GM12878 (cell line): ENCODE results near the gene PLK2. TPM values are rescaled to one million over a fixed set of nuclear protein-coding genes. Genes with fewer than 3 reads are reported as not detected.

Experiments
- ATAC-seq: fragments of 200-7000 bp; cut with Tn5 transposase; 3 replicates; pipeline ENCODE4 v1.9.1; 2020; ENCODE audit warnings: mild to moderate bottlenecking, moderate library complexity
- BruUV-seq: library from RNA; stranded (reverse); fragments of 400-500 nt; replicated peaks from 2 replicates; lab custom pipeline; 2021; lab: Mats Ljungman, UMichigan
- CTCF ChIA-PET: fragments of 300-600 bp; sonication (Branson Sonifier 250); formaldehyde crosslinking; extraction: SDS; loops from one replicate; lab custom pipeline; 2021; ENCODE audit warnings: inconsistent platforms; lab: Yijun Ruan, JAX
- POLR2A ChIA-PET: fragments of 350-600 bp; formaldehyde crosslinking; extraction: SDS; loops from one replicate; lab custom pipeline; 2021; ENCODE audit warnings: inconsistent platforms; lab: Charles Lee
- RAD21 ChIA-PET: fragments of 300-600 bp; sonication (Branson Sonifier 250); formaldehyde crosslinking; loops from one replicate; lab custom pipeline; 2023; ENCODE audit warnings: antibody characterized with exemption; ENCODE audit not compliant: unreplicated experiment; lab: Charles Lee
- SMC1A ChIA-PET: fragments of 300-600 bp; sonication (Branson Sonifier 250); formaldehyde crosslinking; loops from one replicate; lab custom pipeline; 2023; ENCODE audit not compliant: unreplicated experiment, uncharacterized antibody; lab: Charles Lee
- DNase-seq: peaks from one replicate; pipeline ENCODE4 v3.0.0-alpha.2; 2011; ENCODE audit warnings: low read depth, low spot score
- FAIRE-seq: peaks from 3 replicates; lab custom pipeline; 2011; peaks lifted over from hg19 to GRCh38; lab: Jason Lieb, UNC
- H2AFZ ChIP-seq: 2 replicates; pipeline ENCODE4 v1.6.0; 2011; ENCODE audit warnings: low read depth, low read length, control low read depth; ENCODE audit not compliant: control insufficient read depth
- H3K27ac ChIP-seq: 2 replicates; pipeline ENCODE4 v1.5.1; 2011; ENCODE audit warnings: control low read depth; ENCODE audit not compliant: control insufficient read depth, insufficient read depth
- H3K27me3 ChIP-seq, 2 experiments: replicated peaks in 1 of 2; 2 replicates each; pipeline versions ENCODE4 v1.6.0 to v1.6.1; 2011; ENCODE audit warnings: low read length in 1 of 2; ENCODE audit not compliant: control insufficient read depth in 2 of 2, insufficient read depth in 2 of 2
- H3K36me3 ChIP-seq, 2 experiments: 2 replicates each; pipeline ENCODE4 v1.5.1; 2011; ENCODE audit warnings: low read length in 1 of 2; ENCODE audit not compliant: control insufficient read depth in 2 of 2, insufficient read depth in 2 of 2
- H3K4me1 ChIP-seq: 2 replicates; pipeline ENCODE4 v1.6.1; 2011; ENCODE audit warnings: mild to moderate bottlenecking, low read length, moderate library complexity, mixed read lengths; ENCODE audit not compliant: control insufficient read depth, insufficient read depth
- H3K4me2 ChIP-seq: 2 replicates; pipeline ENCODE4 v1.6.0; 2011; ENCODE audit warnings: control low read depth; ENCODE audit not compliant: control insufficient read depth, insufficient read depth
- H3K4me3 ChIP-seq: fragments of 200-600 bp; sonication (generic); 2 replicates; pipeline ENCODE4 v1.5.1; 2016
- H3K79me2 ChIP-seq: 2 replicates; pipeline ENCODE4 v1.6.0; 2011; ENCODE audit warnings: low read length; ENCODE audit not compliant: control insufficient read depth, insufficient read depth
- H3K9ac ChIP-seq: 2 replicates; pipeline ENCODE4 v1.8.0; 2011; ENCODE audit warnings: low read length, control low read depth, mixed read lengths; ENCODE audit not compliant: control insufficient read depth, insufficient read depth
- H3K9me3 ChIP-seq: replicated peaks from 3 replicates; pipeline ENCODE4 v1.5.1; 2011; ENCODE audit warnings: mild to moderate bottlenecking, low read length; ENCODE audit not compliant: control insufficient read depth, insufficient read depth
- H4K20me1 ChIP-seq: 2 replicates; pipeline ENCODE4 v1.6.0; 2011; ENCODE audit not compliant: control insufficient read depth, insufficient read depth
- BCL3 ChIP-seq: IDR thresholded peaks from 2 replicates; pipeline ENCODE4 v1.6.1; 2011; ENCODE audit warnings: borderline replicate concordance, low read depth, mild to moderate bottlenecking, moderate library complexity, low read length; ENCODE audit not compliant: insufficient read depth, poor library complexity, severe bottlenecking
- CTCF ChIP-seq, 3 experiments: IDR thresholded peaks in 2 of 3; conservative IDR thresholded peaks in 1 of 3; 2 replicates each; pipeline ENCODE4 v1.5.1; 2011; ENCODE audit warnings: low read depth in 3 of 3, low read length in 3 of 3, mild to moderate bottlenecking in 3 of 3, control low read depth in 2 of 3, moderate library complexity in 2 of 3, inconsistent platforms in 1 of 3, mixed read lengths in 1 of 3; ENCODE audit not compliant: control insufficient read depth in 2 of 3, insufficient read depth in 1 of 3; ENCODE audit errors: extremely low read depth in 1 of 3
- MTA3 ChIP-seq: IDR thresholded peaks from 2 replicates; pipeline ENCODE4 v1.6.1; 2012; ENCODE audit warnings: low read length, inconsistent platforms, borderline replicate concordance
- RAD21 ChIP-seq: IDR thresholded peaks from 2 replicates; pipeline ENCODE4 v1.6.1; 2011; ENCODE audit warnings: mild to moderate bottlenecking, low read depth, low read length, moderate library complexity; ENCODE audit not compliant: insufficient read depth
- SMC3 ChIP-seq: IDR thresholded peaks from 2 replicates; pipeline ENCODE4 v1.6.1; 2011; ENCODE audit warnings: low read length, improper control_type of control experiment, borderline replicate concordance
- SPI1 ChIP-seq: IDR thresholded peaks from 2 replicates; pipeline ENCODE4 v1.6.1; 2011; ENCODE audit warnings: low read depth, mild to moderate bottlenecking, low read length, moderate library complexity, borderline replicate concordance; ENCODE audit not compliant: insufficient read depth
- WGBS: methylation state at CpG from one replicate; pipeline ENCODE4 v1.1.6; 2016; ENCODE audit warnings: low lambda C conversion rate; ENCODE audit not compliant: insufficient replicate concordance, insufficient coverage; ENCODE audit errors: missing lambda C conversion rate; 5-methylcytosine and 5-hydroxymethylcytosine counted together
- in situ Hi-C: fragments of 300-500 bp; cut with MboI; formaldehyde crosslinking; loops from 9 replicates; pipeline ENCODE4 v1.14.3; 2018; ENCODE audit warnings: mixed read lengths
- intact Hi-C: fragments of 100-400 bp; cut with micrococcal nuclease; formaldehyde crosslinking; loops from one replicate; pipeline ENCODE4 v1.14.2; 2022; ENCODE audit not compliant: unreplicated experiment
- polyA plus RNA-seq, 11 experiments: library from polyadenylated mRNA; depleted of rRNA in 4 of 11; unstranded in 6 of 11; stranded (reverse) in 5 of 11; fragments of >200 nt; fragmentation: Nextera tagmentation in 4 of 11; fragmentation: Illumina TruSeq in 1 of 11; extraction: Ambion mirVana in 4 of 11; extraction: Trizol in 1 of 11; gene quantifications; 1 replicate in 1 of 11; 2 replicates in 10 of 11; pipeline versions ENCODE4 v1.2.1 to v1.2.3, GENCODE V29; 2011 to 2016; ENCODE audit warnings: inconsistent platforms in 2 of 11, missing spikeins in 2 of 11, low read depth in 1 of 11
- total RNA-seq, 4 experiments: library from RNA; depleted of rRNA in 3 of 4; stranded (reverse); fragments of >200 nt in 3 of 4; fragmentation: Illumina TruSeq in 1 of 4; extraction: Trizol in 1 of 4; gene quantifications; 2 replicates each; pipeline versions ENCODE4 v1.2.1 to v1.2.3, GENCODE V29; 2013 to 2021

PLK2 gene
- total and polyA plus RNA-seq, 10 of the 15 experiments (the other 5 are each of a cell fraction or from before 2014, with no cell fraction given), result 0.07 to 3.9 (median 0.52) TPM

DNA sequence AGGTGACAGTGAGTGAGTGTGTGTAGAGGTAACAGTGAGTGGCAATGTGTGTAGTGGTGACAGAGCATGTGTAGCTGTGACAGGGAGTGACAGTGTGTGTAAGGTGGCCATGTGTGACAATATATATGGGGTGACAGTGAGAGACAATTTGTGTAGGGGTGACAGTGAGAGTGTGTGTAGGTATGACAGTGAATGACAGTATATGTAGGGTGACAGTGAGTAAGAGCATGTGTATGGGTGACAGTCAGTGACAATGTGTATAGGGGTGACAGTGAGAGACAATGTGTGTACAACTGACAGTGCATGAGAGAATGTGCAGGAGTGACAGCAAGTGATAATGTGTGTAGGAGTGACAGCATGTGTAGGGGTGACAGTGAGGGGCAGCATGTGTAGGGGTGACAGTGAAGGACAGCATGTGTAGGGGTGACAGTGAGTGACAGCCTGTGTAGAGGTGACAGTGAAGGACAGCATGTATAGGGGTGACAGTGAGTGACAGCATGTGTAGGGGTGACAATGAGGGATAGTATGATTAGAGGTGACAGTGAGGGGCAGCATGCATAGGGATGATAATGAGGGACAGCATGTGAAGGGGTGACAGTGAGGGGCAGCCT, 21.3 kb upstream of the PLK2 start:
- Histone ChIP-seq H3K4me2 (no peak overlapping the region), H3K9me3 (no peaks in the 10 kb centered on the region; the same call in 2 of the 3 replicates), H3K4me3 (no peak overlapping the region), H3K79me2 (no peaks in the 10 kb centered on the region), H3K4me1 (no peaks in the 10 kb centered on the region), H3K27me3 (no peaks in the 10 kb centered on the region), H3K9ac (no peak overlapping the region), H3K27ac (no peak overlapping the region), H4K20me1 (no peaks in the 10 kb centered on the region), H3K36me3 (no peaks in the 10 kb centered on the region), H2AFZ (no peak overlapping the region)
- intact Hi-C loops (no loop called here), in situ Hi-C loops (no loop called here)
- no peak for DNase-seq
- ATAC-seq, result no peak
- BruUV-seq, result no TSS peak
- POLR2A ChIA-PET, result no interaction called here
- no peak for FAIRE-seq
- CTCF ChIA-PET, result no interaction called here
- SMC1A ChIA-PET, result no interaction called here
- RAD21 ChIA-PET, result no interaction called here
- TF ChIP-seq SPI1 (no peak), BCL3 (peak; percentile 13)

DNA sequence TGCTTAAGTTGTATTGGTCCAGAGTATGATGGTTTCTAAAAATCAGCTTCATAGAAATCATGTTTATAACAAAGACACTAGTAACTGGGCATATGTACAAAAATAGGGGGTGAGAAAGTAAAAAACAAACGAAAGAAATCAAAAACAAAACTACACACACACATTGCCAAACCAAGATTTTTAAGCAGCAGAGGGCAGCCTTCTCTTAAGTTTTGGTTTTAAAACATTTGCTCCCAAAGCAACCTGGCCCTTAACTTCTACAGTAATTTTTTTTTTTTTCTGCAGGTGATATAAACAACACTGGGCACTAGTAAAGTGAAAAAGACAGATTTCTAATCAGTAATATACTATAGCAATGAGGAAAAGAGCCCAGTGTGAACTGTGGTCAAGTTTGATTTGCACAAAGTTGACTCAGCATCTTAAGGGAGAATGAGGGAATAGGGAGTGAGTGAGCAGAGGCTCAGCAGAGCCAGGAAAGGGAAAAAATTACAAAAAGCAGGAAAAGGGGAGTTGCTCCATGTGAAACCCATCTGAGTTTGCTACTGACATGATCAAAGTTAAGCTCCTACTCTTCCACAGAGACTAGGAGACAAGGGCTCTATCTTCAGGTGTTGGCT, 18.0 kb upstream of the PLK2 start:
- BruUV-seq, result no TSS peak
- H3K79me2 ChIP-seq, result no peaks in the 10 kb centered on the region
- H2AFZ ChIP-seq, result no peak overlapping the region
- H3K36me3 ChIP-seq, result no peaks in the 10 kb centered on the region
- no peak overlapping the region for H3K9ac ChIP-seq
- no peak overlapping the region for H3K4me2 ChIP-seq
- intact Hi-C loops, result loop anchor here (1.0 kb wide), 1 partner anchor 372 kb away; no protein-coding TSS in a partner anchor
- ChIA-PET CTCF (interaction anchor here (0.6 to 4.0 kb wide), 17 partner anchors 9 to 699 kb away, joined by 3 to 52 read pairs (median 3); no protein-coding TSS in a partner anchor), SMC1A (interaction anchor here (0.6 to 6.1 kb wide), 7 partner anchors 11 to 1943 kb away, joined by 3 to 98 read pairs (median 3); no protein-coding TSS in a partner anchor), RAD21 (interaction anchor here (0.9 to 3.9 kb wide), 8 partner anchors 11 to 385 kb away, joined by 3 to 27 read pairs (median 4); no protein-coding TSS in a partner anchor), POLR2A (no interaction called here)
- H3K9me3 ChIP-seq, result no peaks in the 10 kb centered on the region; the same call in 2 of the 3 replicates
- H3K4me3 ChIP-seq, result no peak overlapping the region
- in situ Hi-C loops, result loop anchor here (5.0 kb wide), 1 partner anchor 374 kb away; no protein-coding TSS in a partner anchor
- H3K27ac ChIP-seq, result no peak overlapping the region
- 0 out of 3 replicates have a peak, but pooled peaks have one; percentile 27 for ATAC-seq
- no peaks in the 10 kb centered on the region for H4K20me1 ChIP-seq
- no peaks in the 10 kb centered on the region for H3K27me3 ChIP-seq
- 0% methylated on average over 1 of the region's 1 CpG for WGBS
- TF ChIP-seq SMC3 (peak; percentile 34; the same call in 1 of the 2 replicates), CTCF (IDR thresholded peaks at IDR 0.05 in 2 of 3, conservative IDR thresholded peaks at IDR 0.05 in 1 of 3; ENCODE audit: control insufficient read depth in 2 of 3, extremely low read depth in 1 of 3, insufficient read depth in 1 of 3, low read depth in 3 of 3, low read length in 3 of 3) (peak in 2 of 3 experiments; percentile 18 to 34; a peak in 3 of 6 replicates), MTA3 (no peak), RAD21 (peak; percentile 45)
- no peaks in the 10 kb centered on the region for H3K4me1 ChIP-seq
- no peak for FAIRE-seq
- DNase-seq, result no peak
